HG03095 (cell line): Measurements from ENCODE around the gene NFKBIB.

Experiments used
- ATAC-seq: cut with Tn5 transposase; IDR thresholded peaks from one replicate; pipeline ENCODE4 v1.9.1; 2021; ENCODE audit warnings: moderate library complexity; ENCODE audit not compliant: unreplicated experiment

NFKBIB gene

DNA sequence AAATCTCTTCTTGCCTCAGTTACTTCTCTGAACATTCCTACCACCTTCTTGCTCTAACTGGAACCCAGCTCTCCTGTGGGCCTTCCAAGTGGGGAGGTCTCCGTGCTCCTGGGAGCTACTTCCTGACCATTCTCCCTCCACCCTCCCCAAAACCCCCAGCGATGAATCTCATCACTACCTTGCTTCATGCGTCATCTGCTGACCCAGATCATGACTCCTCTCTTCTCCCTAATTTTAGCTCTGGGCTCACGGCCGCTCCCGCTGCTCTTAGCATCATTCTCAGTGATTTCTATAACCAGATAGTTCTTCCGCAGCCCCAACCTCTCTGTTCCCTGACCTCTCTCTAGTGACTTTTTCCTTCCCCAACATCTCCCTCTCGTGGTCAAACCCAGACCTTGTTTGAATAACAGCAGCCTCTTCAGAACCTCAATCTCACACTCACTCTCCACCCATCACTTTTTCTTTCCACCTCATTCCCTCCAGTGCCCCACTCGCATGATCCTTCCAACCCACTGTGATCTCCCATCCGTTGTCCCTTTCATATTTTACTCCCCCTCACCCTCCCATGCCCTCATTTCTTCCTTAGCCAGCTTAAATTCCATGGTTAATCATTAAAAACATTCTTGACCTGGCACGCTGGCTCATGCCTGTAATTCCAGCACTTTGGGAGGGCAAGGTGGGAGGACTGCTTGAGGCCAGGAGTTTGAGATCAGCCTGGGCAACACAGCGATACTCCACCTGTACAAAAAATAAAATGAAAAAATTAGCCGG is 52.8 kb downstream of the NFKBIB start:
- no peak for ATAC-seq

DNA sequence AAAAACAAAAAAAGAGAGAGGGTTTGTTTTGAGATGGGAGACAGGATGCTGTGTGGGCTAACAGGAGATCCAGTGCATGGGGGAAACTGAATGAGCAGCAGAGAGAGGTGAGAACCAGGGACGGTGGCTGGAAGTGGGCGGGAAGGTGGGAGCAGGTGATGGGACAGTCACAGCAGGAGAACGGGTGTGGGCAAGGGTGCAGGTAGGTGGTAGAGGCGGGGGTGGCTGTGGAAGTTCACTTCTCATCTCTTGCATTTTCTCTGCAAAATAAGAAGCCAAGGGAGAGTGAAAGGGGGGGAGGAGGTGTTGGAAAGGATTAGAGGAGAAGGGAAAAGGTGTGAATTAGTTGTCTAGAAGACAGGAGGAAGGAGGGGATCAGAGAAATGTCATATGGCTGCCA is 53.9 kb downstream of the NFKBIB start:
- no peak for ATAC-seq

DNA sequence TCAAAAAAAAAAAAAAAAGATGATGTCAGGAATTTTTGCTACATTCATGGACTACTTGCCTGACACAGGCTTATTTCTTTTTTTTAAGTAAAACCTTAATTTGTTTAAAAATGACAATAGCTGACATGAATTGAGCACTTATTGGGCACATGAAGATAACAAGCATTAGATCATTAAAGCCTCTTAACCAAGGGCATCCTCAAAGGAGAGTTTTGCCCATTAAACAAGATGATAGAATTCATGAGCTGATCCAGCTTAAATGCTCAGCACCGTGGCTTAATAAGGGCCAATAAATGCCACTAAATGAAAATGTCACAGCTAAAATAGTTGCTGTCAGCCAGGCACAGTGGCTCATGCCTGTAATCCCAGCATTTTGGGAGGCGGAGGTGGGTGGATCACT is 56.5 kb downstream of the NFKBIB start:
- ATAC-seq: no peak

- ATAC-seq: no peak
Measured at GRCh38 chr19:38958301-38958700, 58.5 kb downstream of the NFKBIB start.
